ENCODE data around the gene PDCD6IP. TPM values are rescaled to one million over a fixed set of nuclear protein-coding genes. Genes with fewer than 3 reads are reported as not detected.
A peak's percentile ranks its signal among the peaks of the same experiment; 100 is the strongest.
"Not testable (repeated sequence)": the region's sequence is repeated elsewhere in the genome, so short reads cannot be mapped to it uniquely, and the experiment has no call there.

The PDCD6IP gene
- total RNA-seq, 3 donors from 2014 or later: 152 to 242 (median 204) TPM

GRCh38 chr3:33848624-33849347 lies 50.4 kb downstream of the PDCD6IP start:
- intact Hi-C loops (cut with DNase I; ENCODE audit: low total_unique reads): no loop called here
- TF ChIP-seq POLR2A (IDR thresholded peaks at IDR 0.05): no peak
- TF ChIP-seq CTCF (IDR thresholded peaks at IDR 0.05): no peak
- no peak for TF ChIP-seq POLR2AphosphoS5 (IDR thresholded peaks at IDR 0.05)
- no peaks in the 10 kb centered on the region for H3K36me3 ChIP-seq
- H3K9me3 ChIP-seq: no peaks in the 10 kb centered on the region
- peak overlapping the region in 1 of 2 donors; percentile 29 for H3K27ac ChIP-seq
- no peak for DNase-seq (ENCODE audit: low spot score in 2 of 2)
- no peaks in the 10 kb centered on the region for H3K4me1 ChIP-seq
- H3K4me3 ChIP-seq: no peak overlapping the region
- no peaks in the 10 kb centered on the region for H3K27me3 ChIP-seq

GRCh38 chr3:33850599-33850998 lies 52.2 kb downstream of the PDCD6IP start:
- H3K4me3 ChIP-seq; H3K36me3 ChIP-seq; H3K9me3 ChIP-seq; H3K27ac ChIP-seq; intact Hi-C loops (cut with DNase I; ENCODE audit: low total_unique reads); DNase-seq (ENCODE audit: low spot score in 2 of 2); H3K27me3 ChIP-seq; H3K4me1 ChIP-seq: not testable (repeated sequence)

- H3K36me3 ChIP-seq: not testable (repeated sequence)
Measured at GRCh38 chr3:33855407-33855806, 57.0 kb downstream of the PDCD6IP start.

GRCh38 chr3:33855884-33856546 lies 57.6 kb downstream of the PDCD6IP start:
- H3K4me1 ChIP-seq: no peaks in the 10 kb centered on the region
- intact Hi-C loops (cut with DNase I; ENCODE audit: low total_unique reads): no loop called here
- H3K27ac ChIP-seq: no peak overlapping the region
- peaks cover 6% of the 10 kb centered on the region for H3K36me3 ChIP-seq
- no peak for DNase-seq (ENCODE audit: low spot score in 2 of 2)
- no peaks in the 10 kb centered on the region for H3K9me3 ChIP-seq
- no peak overlapping the region for H3K4me3 ChIP-seq
- TF ChIP-seq CTCF (IDR thresholded peaks at IDR 0.05): no peak
- TF ChIP-seq POLR2AphosphoS5 (IDR thresholded peaks at IDR 0.05): no peak
- no peak for TF ChIP-seq POLR2A (IDR thresholded peaks at IDR 0.05)
- H3K27me3 ChIP-seq: no peaks in the 10 kb centered on the region

More at GRCh38 chr3:33855407-33855806, 57.0 kb downstream of the PDCD6IP start:
- intact Hi-C loops (cut with DNase I; ENCODE audit: low total_unique reads); H3K4me3 ChIP-seq; H3K27me3 ChIP-seq; H3K4me1 ChIP-seq; H3K9me3 ChIP-seq; DNase-seq (ENCODE audit: low spot score in 2 of 2); H3K27ac ChIP-seq: not testable (repeated sequence)

- H3K27me3 ChIP-seq; H3K36me3 ChIP-seq; H3K9me3 ChIP-seq; H3K27ac ChIP-seq; intact Hi-C loops (cut with DNase I; ENCODE audit: low total_unique reads); H3K4me3 ChIP-seq; DNase-seq (ENCODE audit: low spot score in 2 of 2); H3K4me1 ChIP-seq: not testable (repeated sequence)
Measured at GRCh38 chr3:33857701-33858100, 59.3 kb downstream of the PDCD6IP start.

- H3K9me3 ChIP-seq: no peaks in the 10 kb centered on the region
- no peaks in the 10 kb centered on the region for H3K4me1 ChIP-seq
- intact Hi-C loops (cut with DNase I; ENCODE audit: low total_unique reads): no loop called here
- H3K4me3 ChIP-seq: no peak overlapping the region
- DNase-seq (ENCODE audit: low spot score in 2 of 2): no peak
- no peaks in the 10 kb centered on the region for H3K27me3 ChIP-seq
- no peak for TF ChIP-seq POLR2AphosphoS5 (IDR thresholded peaks at IDR 0.05)
- TF ChIP-seq CTCF (IDR thresholded peaks at IDR 0.05): no peak
- no peak for TF ChIP-seq POLR2A (IDR thresholded peaks at IDR 0.05)
- no peak overlapping the region for H3K27ac ChIP-seq
- peaks cover 6% of the 10 kb centered on the region for H3K36me3 ChIP-seq
Measured at GRCh38 chr3:33858131-33858530, 59.7 kb downstream of the PDCD6IP start.

Data from breast epithelium (tissue), 4 donors.